H9 (cell line): ENCODE results near the gene CFAP299. TPM values are rescaled to one million over a fixed set of nuclear protein-coding genes. Genes with fewer than 3 reads are reported as not detected.

Experiments used
- DNase-seq: peaks from one replicate; pipeline ENCODE4 v3.0.0-alpha.2; 2017
- H2AFZ ChIP-seq: one replicate; pipeline ENCODE4 v1.6.1; 2013; ENCODE audit warnings: mild to moderate bottlenecking, low read length, control low read depth, moderate library complexity
- H2AK5ac ChIP-seq: 2 replicates; pipeline ENCODE4 v1.6.1; 2013; ENCODE audit warnings: low read length, control low read depth, mixed read lengths; ENCODE audit not compliant: insufficient read length
- H2BK120ac ChIP-seq: one replicate; pipeline ENCODE4 v1.6.1; 2013; ENCODE audit warnings: low read depth, mild to moderate bottlenecking, low read length, control low read depth, inconsistent platforms; ENCODE audit not compliant: poor library complexity, severe bottlenecking
- H2BK12ac ChIP-seq: 2 replicates; pipeline ENCODE4 v1.6.1; 2013; ENCODE audit warnings: low read length, control low read depth, mixed read lengths, low read depth; ENCODE audit not compliant: insufficient read length
- H2BK15ac ChIP-seq: 2 replicates; pipeline ENCODE4 v1.6.1; 2013; ENCODE audit warnings: low read depth, low read length, control low read depth
- H2BK20ac ChIP-seq: one replicate; pipeline ENCODE4 v1.6.1; 2013; ENCODE audit warnings: low read depth, mild to moderate bottlenecking, low read length, control low read depth, inconsistent platforms; ENCODE audit not compliant: poor library complexity, severe bottlenecking
- H2BK5ac ChIP-seq: 2 replicates; pipeline ENCODE4 v1.6.1; 2013; ENCODE audit warnings: low read length, control low read depth, mixed read lengths; ENCODE audit not compliant: insufficient read length
- H3K14ac ChIP-seq: 2 replicates; pipeline ENCODE4 v1.6.1; 2013; ENCODE audit warnings: low read length, control low read depth; ENCODE audit not compliant: insufficient read depth
- H3K18ac ChIP-seq: 2 replicates; pipeline ENCODE4 v1.6.1; 2013; ENCODE audit warnings: low read depth, mild to moderate bottlenecking, mixed read lengths, low read length, control low read depth; ENCODE audit not compliant: insufficient read length
- H3K23ac ChIP-seq: 2 replicates; pipeline ENCODE4 v1.6.1; 2013; ENCODE audit warnings: low read length, control low read depth, mixed read lengths, low read depth; ENCODE audit not compliant: insufficient read length
- H3K23me2 ChIP-seq: 2 replicates; pipeline ENCODE4 v1.6.1; 2013; ENCODE audit warnings: low read depth, mild to moderate bottlenecking, mixed read lengths, low read length, control low read depth; ENCODE audit not compliant: insufficient read length, poor library complexity, severe bottlenecking
- H3K27ac ChIP-seq: 2 replicates; pipeline ENCODE4 v1.5.1; 2013; ENCODE audit warnings: low read length, control low read depth, mixed read lengths, low read depth; ENCODE audit not compliant: insufficient read length
- H3K27me3 ChIP-seq: 2 replicates; pipeline ENCODE4 v1.6.1; 2013; ENCODE audit warnings: low read length, control low read depth, inconsistent platforms; ENCODE audit not compliant: insufficient read depth
- H3K4ac ChIP-seq: 2 replicates; pipeline ENCODE4 v1.6.1; 2013; ENCODE audit warnings: low read depth, mild to moderate bottlenecking, control low read depth, inconsistent platforms, low read length, moderate library complexity
- H3K4me1 ChIP-seq: 2 replicates; pipeline ENCODE4 v1.6.1; 2013; ENCODE audit warnings: low read length, control low read depth, inconsistent platforms; ENCODE audit not compliant: insufficient read depth
- H3K4me2 ChIP-seq: 2 replicates; pipeline ENCODE4 v1.6.1; 2013; ENCODE audit warnings: low read length, control low read depth, mixed read lengths; ENCODE audit not compliant: insufficient read length, insufficient read depth
- H3K56ac ChIP-seq: 2 replicates; pipeline ENCODE4 v1.6.1; 2013; ENCODE audit warnings: low read depth, mild to moderate bottlenecking, mixed read lengths, low read length, control low read depth; ENCODE audit not compliant: insufficient read length
- H3K79me1 ChIP-seq: 2 replicates; pipeline ENCODE4 v1.6.1; 2013; ENCODE audit warnings: low read depth, mild to moderate bottlenecking, moderate library complexity, low read length, control low read depth, inconsistent platforms; ENCODE audit not compliant: insufficient read depth, poor library complexity, severe bottlenecking
- H3K79me2 ChIP-seq: 2 replicates; pipeline ENCODE4 v1.6.1; 2013; ENCODE audit warnings: low read length, control low read depth, inconsistent platforms; ENCODE audit not compliant: insufficient read depth
- H3K9ac ChIP-seq: 2 replicates; pipeline ENCODE4 v1.6.1; 2013; ENCODE audit warnings: low read length, control low read depth, mixed read lengths; ENCODE audit not compliant: insufficient read length; ENCODE audit errors: extremely low read depth
- H3K9me3 ChIP-seq: one replicate; pipeline ENCODE4 v1.6.1; 2013; ENCODE audit warnings: low read depth, low read length, inconsistent platforms; ENCODE audit not compliant: control insufficient read depth
- H3T11ph ChIP-seq: one replicate; pipeline ENCODE4 v1.6.1; 2013; ENCODE audit warnings: mild to moderate bottlenecking, low read length, control low read depth, inconsistent platforms
- H4K20me1 ChIP-seq: one replicate; pipeline ENCODE4 v1.6.1; 2013; ENCODE audit not compliant: control insufficient read depth, insufficient read length, insufficient read depth
- H4K5ac ChIP-seq: 2 replicates; pipeline ENCODE4 v1.6.1; 2013; ENCODE audit warnings: low read depth, mild to moderate bottlenecking, mixed read lengths, low read length, control low read depth; ENCODE audit not compliant: insufficient read length
- H4K8ac ChIP-seq: replicated peaks from 2 replicates; pipeline ENCODE4 v1.6.1; 2013; ENCODE audit warnings: low read length, control low read depth, mixed read lengths, low read depth; ENCODE audit not compliant: insufficient read length
- H4K91ac ChIP-seq: 2 replicates; pipeline ENCODE4 v1.6.1; 2013; ENCODE audit warnings: low read depth, mild to moderate bottlenecking, moderate library complexity, mixed read lengths, low read length, control low read depth; ENCODE audit not compliant: insufficient read length
- H3K27ac Mint-ChIP-seq, 3 experiments: 2 replicates in 2 of 3; 3 replicates in 1 of 3; pipeline ENCODE4 v1.8.0; 2020 to 2021; ENCODE audit warnings: mixed read lengths in 3 of 3, mild to moderate bottlenecking in 1 of 3, moderate library complexity in 1 of 3
- H3K27me3 Mint-ChIP-seq: 2 replicates; pipeline ENCODE4 v1.8.0; 2021; ENCODE audit warnings: low read depth, mild to moderate bottlenecking, moderate library complexity, mixed read lengths
- H3K36me3 Mint-ChIP-seq, 3 experiments: 2 replicates in 2 of 3; 3 replicates in 1 of 3; pipeline ENCODE4 v1.8.0; 2020 to 2021; ENCODE audit warnings: low read depth in 3 of 3, mixed read lengths in 3 of 3; ENCODE audit not compliant: insufficient read depth in 1 of 3
- H3K4me1 Mint-ChIP-seq, 2 experiments: 2 replicates each; pipeline ENCODE4 v1.8.0; 2020; ENCODE audit warnings: mixed read lengths in 2 of 2
- H3K4me3 Mint-ChIP-seq, 2 experiments: 2 replicates in 1 of 2; 3 replicates in 1 of 2; pipeline ENCODE4 v1.8.0; 2020 to 2021; ENCODE audit warnings: mild to moderate bottlenecking in 2 of 2, mixed read lengths in 2 of 2, moderate library complexity in 1 of 2
- H3K9me3 Mint-ChIP-seq, 2 experiments: 2 replicates in 1 of 2; 3 replicates in 1 of 2; pipeline ENCODE4 v1.8.0; 2020; ENCODE audit warnings: mild to moderate bottlenecking in 2 of 2, mixed read lengths in 2 of 2, moderate library complexity in 1 of 2
- CTCF ChIP-seq: fragments of 200-600 bp; sonication (generic); conservative IDR thresholded peaks from 3 replicates; pipeline ENCODE4 v1.8.0; 2021; ENCODE audit warnings: antibody characterized with exemption, mild to moderate bottlenecking
- WGBS: extraction: QIAGEN DNeasy Blood & Tissue Kit; methylation state at CpG from one replicate; pipeline ENCODE4 v1.1.7; 2013; ENCODE audit warnings: missing lambda C conversion rate, low lambda C conversion rate, mixed read lengths; ENCODE audit not compliant: insufficient read length; ENCODE audit errors: extremely low coverage; 5-methylcytosine and 5-hydroxymethylcytosine counted together
- total RNA-seq: library from RNA; stranded (reverse); gene quantifications from 2 replicates; pipeline ENCODE4 v1.2.1, GENCODE V29; 2021

The CFAP299 gene
- total RNA-seq, 1 experiment from 2014 or later, result not detected

- H3K9me3 Mint-ChIP-seq, result no peaks in the 10 kb centered on the region
- no peak overlapping the region for H4K91ac ChIP-seq
- no peak overlapping the region for H3K4ac ChIP-seq
- no peak overlapping the region for H3K14ac ChIP-seq
- WGBS, result no CpG with 5 or more reads among the region's 1 CpG
- no peak overlapping the region for H3K4me2 ChIP-seq
- no peak overlapping the region for H3K18ac ChIP-seq
- H2AFZ ChIP-seq, result no peak overlapping the region
- no peak for DNase-seq
- no peak overlapping the region for H3T11ph ChIP-seq
- H3K79me2 ChIP-seq, result no peaks in the 10 kb centered on the region
- H2AK5ac ChIP-seq, result no peak overlapping the region
- no peaks in the 10 kb centered on the region for H3K36me3 Mint-ChIP-seq
- no peaks in the 10 kb centered on the region for H3K23me2 ChIP-seq
- H3K23ac ChIP-seq, result no peak overlapping the region
- H3K27me3 ChIP-seq, result no peaks in the 10 kb centered on the region
- H4K8ac ChIP-seq, result no peak overlapping the region
- H3K9ac ChIP-seq, result no peak overlapping the region
- no peaks in the 10 kb centered on the region for H3K79me1 ChIP-seq
- no peaks in the 10 kb centered on the region for H4K20me1 ChIP-seq
- no peak overlapping the region for H3K27ac ChIP-seq
- no peak overlapping the region for H2BK5ac ChIP-seq
- H3K9me3 ChIP-seq, result no peaks in the 10 kb centered on the region
- H3K27ac Mint-ChIP-seq, result no peak overlapping the region
- H2BK12ac ChIP-seq, result no peak overlapping the region
- H3K27me3 Mint-ChIP-seq, result no peaks in the 10 kb centered on the region
- no peak overlapping the region for H4K5ac ChIP-seq
- no peak overlapping the region for H2BK20ac ChIP-seq
- no peaks in the 10 kb centered on the region for H3K4me1 ChIP-seq
- no peak overlapping the region for H2BK120ac ChIP-seq
- H3K4me3 Mint-ChIP-seq, result no peak overlapping the region
- no peaks in the 10 kb centered on the region for H3K4me1 Mint-ChIP-seq
- TF ChIP-seq CTCF, result no peak
- no peak overlapping the region for H2BK15ac ChIP-seq
- no peak overlapping the region for H3K56ac ChIP-seq
Observed at GRCh38 chr4:80507507-80507906, 172.0 kb downstream of the CFAP299 start.
